ENCODE data around the gene RRP12. TPM values are rescaled to one million over a fixed set of nuclear protein-coding genes. Genes with fewer than 3 reads are reported as not detected.

The RRP12 gene
- total and polyA plus RNA-seq, 2 donors (not counting 3 experiments of a cell fraction or from before 2014, with no cell fraction given) = 13.6 to 35.8 TPM

GRCh38 chr10:97426776-97427570, 25.8 kb upstream of the RRP12 start:
- Histone ChIP-seq H4K20me1 (replicated peaks; ENCODE audit: control insufficient read depth, extremely low read depth, insufficient read depth, low read length) (no peaks in the 10 kb centered on the region), H3K9ac (replicated peaks; ENCODE audit: extremely low read depth, insufficient read depth, low read length) (peak overlapping the region; percentile 82), H3K27ac (ENCODE audit: insufficient read depth, low read depth, low read length) (peak overlapping the region; percentile 68), H3K4me3 (replicated peaks in 1 of 3; ENCODE audit: insufficient read depth in 1 of 3, low read depth in 1 of 3, low read length in 3 of 3) (peak overlapping the region; percentile 74 to 86 (median 75)), H2AFZ (ENCODE audit: low read depth, low read length) (no peak overlapping the region), H3K27me3 (ENCODE audit: control insufficient read depth in 2 of 2, insufficient read depth in 2 of 2, low read length in 2 of 2) (no peaks in the 10 kb centered on the region), H3K4me1 (ENCODE audit: control insufficient read depth, extremely low read depth, insufficient read depth, low read length) (peaks cover 27% of the 10 kb centered on the region), H3K9me3 (replicated peaks; ENCODE audit: control insufficient read depth, insufficient read depth, low read length) (no peaks in the 10 kb centered on the region), H3K9me1 (replicated peaks; ENCODE audit: control insufficient read depth, extremely low read depth, insufficient read depth, low read length) (no peaks in the 10 kb centered on the region), H3K79me2 (ENCODE audit: control insufficient read depth, insufficient read depth, low read length) (peaks cover 56% of the 10 kb centered on the region), H3K4me2 (ENCODE audit: insufficient read depth, low read length) (peak overlapping the region; percentile 80), H3K36me3 (ENCODE audit: control insufficient read depth in 2 of 2, extremely low read depth in 1 of 2, insufficient read depth in 2 of 2, low read length in 2 of 2) (peaks cover 11 to 17% of the 10 kb centered on the region in 2 experiments)
- intact Hi-C loops (cut with micrococcal nuclease) = loop anchor here (5.0 kb wide), 1 partner anchor 70 kb away; the partner anchor contains the start of genes MMS19 and UBTD1
- ChIA-PET POLR2A (no interaction called here), CTCF (interaction anchor here (1.0 to 2.3 kb wide), 5 partner anchors 12 to 127 kb away, joined by 3 to 7 read pairs (median 4); no protein-coding TSS in a partner anchor)
- dilution Hi-C loops (cut with MboI; ENCODE audit: extremely low pct_ligation_motif_present, low sequenced_read_pairs) = no loop called here
- TF ChIP-seq GATA2 (IDR thresholded peaks at IDR 0.05; ENCODE audit: insufficient read depth, insufficient read length, low read depth, low read length) (no peak), EZH2 (IDR thresholded peaks at IDR 0.05; ENCODE audit: borderline replicate concordance, low read depth, low read length, severe bottlenecking) (no peak), JUN (IDR thresholded peaks at IDR 0.05; ENCODE audit: borderline replicate concordance, insufficient read depth, insufficient read length, low read depth) (no peak), MAX (IDR thresholded peaks at IDR 0.05; ENCODE audit: insufficient read depth, insufficient read length) (no peak), CTCF (IDR thresholded peaks at IDR 0.05; ENCODE audit: extremely low read depth in 1 of 2, insufficient read depth in 1 of 2, low read depth in 1 of 2, low read length in 2 of 2) (no peak), FOS (IDR thresholded peaks at IDR 0.05; ENCODE audit: borderline replicate concordance, insufficient read depth, low read length) (no peak), POLR2A (IDR thresholded peaks at IDR 0.05; ENCODE audit: low read depth, low read length) (no peak), POLR2AphosphoS5 (IDR thresholded peaks at IDR 0.05; ENCODE audit: insufficient read depth, low read depth, low read length) (no peak), MYC (IDR thresholded peaks at IDR 0.05; ENCODE audit: low read depth, low read length) (no peak)
- DNase-seq (ENCODE audit: low read depth, low spot score) (peak; percentile 43), FAIRE-seq (no peak)
- no TSS peak for BruUV-seq (replicated peaks)

All from endothelial cell of umbilical vein (primary cell).